H1 (cell line): ENCODE data around the gene FITM2. TPM values are rescaled to one million over a fixed set of nuclear protein-coding genes. Genes with fewer than 3 reads are reported as not detected.

ENCODE experiments used
- CTCF ChIA-PET: fragments of 300-600 bp; sonication (Branson Sonifier 250); formaldehyde crosslinking; loops from one replicate; lab custom pipeline; 2021; ENCODE audit not compliant: partially characterized antibody; lab: Charles Lee
- POLR2A ChIA-PET: fragments of 300-600 bp; sonication (Branson Sonifier 250); formaldehyde crosslinking; loops from one replicate; lab custom pipeline; 2021; ENCODE audit warnings: inconsistent platforms; ENCODE audit not compliant: partially characterized antibody; lab: Charles Lee
- DNase-seq, 2 experiments: peaks; one replicate each; pipeline versions ENCODE4 v3.0.0 to v3.0.0-alpha.2; 2010 to 2022; ENCODE audit warnings: low spot score in 2 of 2, low read depth in 1 of 2, mixed read lengths in 1 of 2
- FAIRE-seq: peaks from 2 replicates; lab custom pipeline; 2011; peaks lifted over from hg19 to GRCh38; lab: Jason Lieb, UNC
- H2AFZ ChIP-seq: 2 replicates; pipeline ENCODE4 v1.8.1; 2012; ENCODE audit warnings: low read length, inconsistent platforms
- H2AK5ac ChIP-seq: 2 replicates; pipeline ENCODE4 v1.6.1; 2013; ENCODE audit warnings: low read depth, low read length
- H2BK120ac ChIP-seq: replicated peaks from 2 replicates; pipeline ENCODE3; 2013; ENCODE audit warnings: low read depth, low read length, inconsistent platforms
- H2BK12ac ChIP-seq: 2 replicates; pipeline ENCODE4 v1.6.1; 2013; ENCODE audit warnings: low read depth, low read length
- H2BK15ac ChIP-seq: 2 replicates; pipeline ENCODE4 v1.6.1; 2013; ENCODE audit warnings: low read length
- H2BK20ac ChIP-seq: 2 replicates; pipeline ENCODE4 v1.6.1; 2013; ENCODE audit warnings: low read length
- H2BK5ac ChIP-seq: 2 replicates; pipeline ENCODE4 v1.6.1; 2013; ENCODE audit warnings: low read depth, low read length
- H3K14ac ChIP-seq: 2 replicates; pipeline ENCODE4 v1.6.1; 2013; ENCODE audit warnings: inconsistent platforms; ENCODE audit not compliant: insufficient read length
- H3K18ac ChIP-seq: 2 replicates; pipeline ENCODE4 v1.6.1; 2013; ENCODE audit warnings: low read length; ENCODE audit errors: extremely low read depth
- H3K23ac ChIP-seq: 2 replicates; pipeline ENCODE4 v1.6.1; 2013; ENCODE audit warnings: inconsistent platforms; ENCODE audit not compliant: insufficient read length
- H3K23me2 ChIP-seq: 2 replicates; pipeline ENCODE4 v1.6.1; 2013; ENCODE audit warnings: low read depth, low read length
- H3K27ac ChIP-seq: 2 replicates; pipeline ENCODE4 v1.6.1; 2011; ENCODE audit warnings: low read depth, low read length, inconsistent platforms
- H3K27me3 ChIP-seq, 4 experiments: replicated peaks in 1 of 4; 1 replicate in 1 of 4; 2 replicates in 3 of 4; pipeline versions ENCODE4 v1.6.1 to v1.8.1; 2011 to 2013; ENCODE audit warnings: low read length in 3 of 4, mild to moderate bottlenecking in 3 of 4, inconsistent platforms in 2 of 4, mixed read lengths in 2 of 4, moderate library complexity in 1 of 4; ENCODE audit not compliant: control insufficient read depth in 3 of 4, insufficient read depth in 3 of 4; ENCODE audit errors: extremely low read depth in 1 of 4
- H3K36me3 ChIP-seq, 4 experiments: 2 replicates each; pipeline versions ENCODE4 v1.6.1 to v1.8.1; 2011 to 2013; ENCODE audit warnings: mild to moderate bottlenecking in 4 of 4, low read length in 3 of 4, moderate library complexity in 2 of 4, control low read depth in 1 of 4, inconsistent platforms in 1 of 4; ENCODE audit not compliant: insufficient read depth in 4 of 4, control insufficient read depth in 2 of 4
- H3K4ac ChIP-seq: replicated peaks from 2 replicates; pipeline ENCODE3; 2013; ENCODE audit warnings: low read length, low read depth, mixed read lengths, inconsistent platforms; ENCODE audit not compliant: insufficient read length
- H3K4me1 ChIP-seq, 4 experiments: replicated peaks in 1 of 4; 1 replicate in 1 of 4; 2 replicates in 3 of 4; pipeline versions ENCODE4 v1.6.1 to v1.8.1; 2011 to 2013; ENCODE audit warnings: low read length in 3 of 4, inconsistent platforms in 2 of 4, mixed read lengths in 1 of 4; ENCODE audit not compliant: insufficient read depth in 4 of 4, control insufficient read depth in 3 of 4
- H3K4me2 ChIP-seq, 2 experiments: 2 replicates each; pipeline versions ENCODE4 v1.6.1 to v1.8.1; 2011 to 2013; ENCODE audit warnings: low read depth in 2 of 2, low read length in 2 of 2, control low read depth in 1 of 2, inconsistent platforms in 1 of 2, mild to moderate bottlenecking in 1 of 2; ENCODE audit not compliant: insufficient read depth in 1 of 2
- H3K4me3 ChIP-seq, 4 experiments: fragments of 200-600, 300-600 bp in 1 of 4; sonication (generic), shearing (Covaris generic), sonication (Bioruptor Twin) in 1 of 4; 2 replicates each; pipeline versions ENCODE4 v1.5.1 to v1.8.1; 2011 to 2016; ENCODE audit warnings: low read length in 4 of 4, low read depth in 3 of 4, control low read depth in 2 of 4, inconsistent platforms in 2 of 4, mild to moderate bottlenecking in 2 of 4, mixed read lengths in 1 of 4, moderate library complexity in 1 of 4; ENCODE audit not compliant: insufficient read depth in 2 of 4; ENCODE audit errors: extremely low read depth in 1 of 4
- H3K56ac ChIP-seq: replicated peaks from 2 replicates; pipeline ENCODE3; 2013; ENCODE audit warnings: low read depth, mild to moderate bottlenecking, mixed read lengths, low read length, inconsistent platforms; ENCODE audit not compliant: insufficient read length
- H3K79me1 ChIP-seq: 2 replicates; pipeline ENCODE4 v1.6.1; 2013; ENCODE audit warnings: low read depth, low read length, control low read depth
- H3K79me2 ChIP-seq, 2 experiments: 2 replicates each; pipeline versions ENCODE4 v1.6.1 to v1.8.1; 2012 to 2013; ENCODE audit warnings: low read length in 2 of 2, mild to moderate bottlenecking in 2 of 2, inconsistent platforms in 1 of 2; ENCODE audit not compliant: insufficient read depth in 2 of 2, control insufficient read depth in 1 of 2
- H3K9ac ChIP-seq, 4 experiments: replicated peaks in 1 of 4; 1 replicate in 1 of 4; 2 replicates in 3 of 4; pipeline versions ENCODE4 v1.6.1 to v1.8.1; 2011 to 2013; ENCODE audit warnings: low read depth in 3 of 4, low read length in 3 of 4, control low read depth in 2 of 4, mild to moderate bottlenecking in 2 of 4, moderate library complexity in 2 of 4, inconsistent platforms in 1 of 4; ENCODE audit errors: extremely low read depth in 1 of 4
- H3K9me3 ChIP-seq, 2 experiments: 2 replicates each; pipeline versions ENCODE4 v1.6.1 to v1.8.1; 2012 to 2013; ENCODE audit warnings: mild to moderate bottlenecking in 2 of 2, moderate library complexity in 2 of 2, control low read depth in 1 of 2, inconsistent platforms in 1 of 2, low read depth in 1 of 2, low read length in 1 of 2, mixed read lengths in 1 of 2; ENCODE audit not compliant: insufficient read depth in 2 of 2
- H4K20me1 ChIP-seq, 2 experiments: replicated peaks in 1 of 2; 2 replicates each; pipeline versions ENCODE3 to v1.8.1; 2011 to 2013; ENCODE audit warnings: inconsistent platforms in 2 of 2, low read length in 2 of 2, mild to moderate bottlenecking in 1 of 2; ENCODE audit not compliant: insufficient read depth in 2 of 2, control insufficient read depth in 1 of 2
- H4K5ac ChIP-seq: 2 replicates; pipeline ENCODE4 v1.6.1; 2013; ENCODE audit warnings: low read length, low read depth, mixed read lengths, inconsistent platforms; ENCODE audit not compliant: insufficient read length
- H4K8ac ChIP-seq: 2 replicates; pipeline ENCODE4 v1.8.0; 2013; ENCODE audit warnings: mild to moderate bottlenecking, moderate library complexity, low read length, inconsistent platforms; ENCODE audit not compliant: insufficient read depth; ENCODE audit errors: extremely low read depth
- H4K91ac ChIP-seq: replicated peaks from 2 replicates; pipeline ENCODE3; 2013; ENCODE audit warnings: low read length, mixed read lengths, inconsistent platforms; ENCODE audit not compliant: insufficient read length
- WGBS, 2 experiments: shearing (Covaris generic) in 1 of 2; methylation state at CpG; one replicate each; pipeline versions ENCODE4 v1.1.6 to v1.1.7; 2013 to 2015; ENCODE audit warnings: low lambda C conversion rate in 2 of 2, mixed read lengths in 2 of 2, inconsistent platforms in 1 of 2, low coverage in 1 of 2, missing lambda C conversion rate in 1 of 2; ENCODE audit not compliant: insufficient replicate concordance in 2 of 2, insufficient coverage in 1 of 2, insufficient read length in 1 of 2; ENCODE audit errors: extremely low coverage in 1 of 2, missing lambda C conversion rate in 1 of 2; 5-methylcytosine and 5-hydroxymethylcytosine counted together
- polyA plus RNA-seq, 7 experiments: library from polyadenylated mRNA; depleted of rRNA in 3 of 7; stranded (reverse) in 5 of 7; unstranded in 2 of 7; fragments of >200 nt in 5 of 7; fragments of 200-250 nt in 2 of 7; gene quantifications; 1 replicate in 5 of 7; 2 replicates in 1 of 7; 4 replicates in 1 of 7; pipeline versions ENCODE4 v1.2.1 to v1.2.3, GENCODE V29; 2011 to 2013; ENCODE audit warnings: missing spikeins in 2 of 7, mixed read lengths in 2 of 7
- total RNA-seq: library from RNA; stranded (reverse); fragmentation: NEBNext Ultra II Directional; extraction: Animal tissue kit (Norgen Biotek cat#: 25700); gene quantifications from 2 replicates; pipeline ENCODE4 v1.2.1, GENCODE V29; 2021

The FITM2 gene
- total and polyA plus RNA-seq, 2 of the 8 experiments (the other 6 are each of a cell fraction or from before 2014, with no cell fraction given) = 1.1 to 2.1 TPM

DNA sequence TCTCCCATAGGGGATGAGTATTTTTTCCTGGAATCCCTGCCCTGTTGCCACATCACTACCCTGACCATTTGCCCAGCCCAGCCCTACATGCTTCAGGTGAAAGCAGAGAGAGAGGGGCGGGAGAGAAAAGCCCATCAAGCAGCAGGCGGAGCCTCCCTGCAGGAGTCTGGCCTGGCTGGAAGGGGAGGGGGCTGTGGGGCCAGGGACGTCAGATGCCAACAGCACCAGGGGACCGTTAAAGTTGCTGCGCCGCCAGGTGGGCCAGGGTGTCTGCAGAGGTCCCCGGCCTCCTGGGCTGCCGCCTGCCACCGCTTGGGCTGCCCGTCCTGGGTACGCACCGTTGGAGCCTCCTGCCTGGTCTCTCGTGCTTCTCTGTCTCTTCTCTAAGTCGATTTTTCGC lies 25.1 kb upstream of the FITM2 start:
- Histone ChIP-seq H2BK12ac (no peak overlapping the region), H3K36me3 (no peaks in the 10 kb centered on the region), H3K9me3 (no peaks in the 10 kb centered on the region), H4K5ac (no peak overlapping the region), H3K27me3 (0 out of 7 replicates have a peak, but pooled peaks cover 0 to 2% (median 0%) of the 10 kb centered on the region in 4 experiments), H2BK120ac (no peak overlapping the region), H3K23me2 (no peaks in the 10 kb centered on the region), H2AK5ac (no peak overlapping the region), H2BK15ac (no peak overlapping the region), H3K56ac (no peak overlapping the region), H3K27ac (no peak overlapping the region), H4K91ac (no peak overlapping the region), H2BK20ac (no peak overlapping the region), H3K79me2 (no peaks in the 10 kb centered on the region), H2BK5ac (no peak overlapping the region), H3K23ac (no peak overlapping the region), H3K4ac (no peak overlapping the region), H3K18ac (no peak overlapping the region), H3K4me2 (peak overlapping the region; percentile 32 to 49; a peak in 3 of 4 replicates), H3K4me3 (peak overlapping the region in 1 of 4 experiments; percentile 11; a peak in 1 of 8 replicates), H3K79me1 (no peaks in the 10 kb centered on the region), H4K8ac (no peak overlapping the region), H4K20me1 (no peaks in the 10 kb centered on the region), H2AFZ (peak overlapping the region; percentile 22; the same call in 1 of the 2 replicates), H3K14ac (no peak overlapping the region), H3K4me1 (peaks cover 4 to 12% (median 5%) of the 10 kb centered on the region in 4 experiments), H3K9ac (no peak overlapping the region)
- ChIA-PET POLR2A (no interaction called here), CTCF (no interaction called here)
- WGBS, 2 experiments = 30% methylated on average over 15 of the region's 15 CpGs; no CpG with 5 or more reads in 1 of the 2 experiments
- FAIRE-seq = peak; percentile 62
- peak; percentile 58 to 76 for DNase-seq
